Osteocyte (in vitro differentiated cells): ENCODE measurements around the gene EVC2. TPM values are rescaled to one million over a fixed set of nuclear protein-coding genes. Genes with fewer than 3 reads are reported as not detected.

Experiments used
- DNase-seq: peaks from one replicate; pipeline ENCODE4 v3.0.0; 2021; ENCODE audit warnings: mixed read lengths; ENCODE audit not compliant: unreplicated experiment; ENCODE audit errors: extremely low spot score
- H3K27ac Mint-ChIP-seq: one replicate; pipeline ENCODE4 v1.8.0; 2021; ENCODE audit warnings: mild to moderate bottlenecking, mixed read lengths; ENCODE audit not compliant: unreplicated experiment
- H3K27me3 Mint-ChIP-seq: one replicate; pipeline ENCODE4 v1.8.0; 2021; ENCODE audit warnings: mixed read lengths; ENCODE audit not compliant: unreplicated experiment
- H3K36me3 Mint-ChIP-seq: one replicate; pipeline ENCODE4 v1.8.0; 2021; ENCODE audit warnings: mixed read lengths; ENCODE audit not compliant: unreplicated experiment
- H3K4me1 Mint-ChIP-seq: one replicate; pipeline ENCODE4 v1.8.0; 2021; ENCODE audit warnings: mixed read lengths; ENCODE audit not compliant: unreplicated experiment
- H3K4me3 Mint-ChIP-seq: one replicate; pipeline ENCODE4 v1.8.0; 2021; ENCODE audit warnings: mild to moderate bottlenecking, moderate library complexity, mixed read lengths; ENCODE audit not compliant: unreplicated experiment
- H3K9me3 Mint-ChIP-seq: one replicate; pipeline ENCODE4 v1.8.0; 2021; ENCODE audit warnings: mixed read lengths; ENCODE audit not compliant: unreplicated experiment
- total RNA-seq: library from RNA; stranded (reverse); gene quantifications from 2 replicates; pipeline ENCODE4 v1.2.1, GENCODE V29; 2021
- TF ChIP-seq, protein P1 (sequence below): fragments of 200-600 bp; sonication (generic); IDR thresholded peaks from 2 replicates; pipeline ENCODE4 v1.5.0; 2021; ENCODE audit warnings: antibody characterized with exemption, mild to moderate bottlenecking, moderate library complexity

EVC2 gene
- total RNA-seq, 1 donor from 2014 or later, result 3.1 TPM

DNA sequence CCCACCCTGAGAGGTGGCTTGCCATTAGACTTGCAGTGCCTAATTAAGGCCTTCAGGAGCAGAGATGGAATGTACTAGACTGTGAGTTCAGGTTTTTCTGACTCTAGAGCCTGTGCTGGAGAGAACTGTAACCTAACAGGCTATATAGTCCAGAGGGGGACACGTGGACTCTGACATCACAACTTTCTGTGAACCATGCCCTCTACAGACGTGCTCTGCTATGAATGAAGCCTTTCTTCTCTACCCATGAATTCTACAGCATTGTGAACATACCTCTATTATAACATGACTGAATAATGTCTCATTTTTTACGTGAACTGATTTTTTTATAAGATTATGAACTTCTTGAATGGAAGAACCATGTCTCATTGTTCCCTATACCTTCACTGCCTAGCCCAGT lies 68.8 kb downstream of the EVC2 start:
- TF ChIP-seq, protein P1, sequence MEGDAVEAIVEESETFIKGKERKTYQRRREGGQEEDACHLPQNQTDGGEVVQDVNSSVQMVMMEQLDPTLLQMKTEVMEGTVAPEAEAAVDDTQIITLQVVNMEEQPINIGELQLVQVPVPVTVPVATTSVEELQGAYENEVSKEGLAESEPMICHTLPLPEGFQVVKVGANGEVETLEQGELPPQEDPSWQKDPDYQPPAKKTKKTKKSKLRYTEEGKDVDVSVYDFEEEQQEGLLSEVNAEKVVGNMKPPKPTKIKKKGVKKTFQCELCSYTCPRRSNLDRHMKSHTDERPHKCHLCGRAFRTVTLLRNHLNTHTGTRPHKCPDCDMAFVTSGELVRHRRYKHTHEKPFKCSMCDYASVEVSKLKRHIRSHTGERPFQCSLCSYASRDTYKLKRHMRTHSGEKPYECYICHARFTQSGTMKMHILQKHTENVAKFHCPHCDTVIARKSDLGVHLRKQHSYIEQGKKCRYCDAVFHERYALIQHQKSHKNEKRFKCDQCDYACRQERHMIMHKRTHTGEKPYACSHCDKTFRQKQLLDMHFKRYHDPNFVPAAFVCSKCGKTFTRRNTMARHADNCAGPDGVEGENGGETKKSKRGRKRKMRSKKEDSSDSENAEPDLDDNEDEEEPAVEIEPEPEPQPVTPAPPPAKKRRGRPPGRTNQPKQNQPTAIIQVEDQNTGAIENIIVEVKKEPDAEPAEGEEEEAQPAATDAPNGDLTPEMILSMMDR, result no peak
- Mint-ChIP-seq H3K27me3 (no peaks in the 10 kb centered on the region), H3K27ac (no peak overlapping the region)

DNA sequence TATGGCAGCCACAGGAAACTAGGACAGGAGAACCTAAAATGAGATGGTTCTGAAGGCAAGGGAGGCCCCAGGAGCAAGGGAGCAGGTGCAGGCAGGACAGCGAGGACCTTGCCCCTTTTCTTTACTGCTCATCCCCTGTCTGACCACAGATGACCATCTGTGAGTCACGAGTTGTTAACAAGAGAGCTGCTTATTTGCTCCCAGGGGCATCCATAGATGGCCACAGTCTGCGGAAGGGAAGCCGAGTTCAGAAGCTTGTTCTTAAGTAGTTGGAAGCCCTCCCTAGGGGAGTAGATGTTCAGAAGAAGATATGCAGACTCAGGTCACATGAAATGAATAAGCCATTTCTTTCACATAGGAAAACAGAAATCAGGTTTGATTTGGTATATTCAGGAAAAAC lies 69.4 kb downstream of the EVC2 start:
- Mint-ChIP-seq H3K27me3 (no peaks in the 10 kb centered on the region), H3K4me1 (peaks cover 30% of the 10 kb centered on the region)
- no peak for DNase-seq

More for the DNA sequence above, 68.8 kb downstream of the EVC2 start:
- DNase-seq, result no peak
- peaks cover 13% of the 10 kb centered on the region for H3K36me3 Mint-ChIP-seq
- peaks cover 29% of the 10 kb centered on the region for H3K4me1 Mint-ChIP-seq
- H3K9me3 Mint-ChIP-seq, result no peaks in the 10 kb centered on the region
- no peak overlapping the region for H3K4me3 Mint-ChIP-seq

DNA sequence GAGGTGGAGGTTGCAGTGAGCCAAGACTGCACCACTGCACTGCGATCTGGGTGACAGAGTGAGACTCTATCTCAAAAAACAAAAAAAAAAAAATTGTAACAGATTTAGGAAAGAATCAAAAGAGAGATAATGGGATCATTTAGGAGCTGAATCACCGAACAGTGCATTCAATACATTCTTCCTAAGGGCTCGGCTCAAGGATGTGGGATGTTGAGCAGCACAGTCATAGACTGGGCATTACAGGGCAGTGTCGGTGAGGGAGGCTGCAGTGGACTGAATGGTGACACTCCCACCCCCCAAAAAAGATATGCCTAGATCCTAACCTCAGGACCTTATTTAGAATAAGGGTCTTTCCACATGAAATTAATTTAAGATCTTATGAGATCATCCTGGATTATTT lies 70.0 kb downstream of the EVC2 start:
- Mint-ChIP-seq H3K27me3 (no peaks in the 10 kb centered on the region), H3K9me3 (no peaks in the 10 kb centered on the region), H3K4me3 (no peak overlapping the region), H3K4me1 (peaks cover 30% of the 10 kb centered on the region), H3K36me3 (peaks cover 13% of the 10 kb centered on the region), H3K27ac (no peak overlapping the region)
- DNase-seq, result no peak
- TF ChIP-seq, protein P1, result no peak

More for the DNA sequence above, 69.4 kb downstream of the EVC2 start:
- Mint-ChIP-seq H3K36me3 (peaks cover 13% of the 10 kb centered on the region), H3K4me3 (no peak overlapping the region), H3K9me3 (no peaks in the 10 kb centered on the region), H3K27ac (no peak overlapping the region)
- TF ChIP-seq, protein P1, result no peak

DNA sequence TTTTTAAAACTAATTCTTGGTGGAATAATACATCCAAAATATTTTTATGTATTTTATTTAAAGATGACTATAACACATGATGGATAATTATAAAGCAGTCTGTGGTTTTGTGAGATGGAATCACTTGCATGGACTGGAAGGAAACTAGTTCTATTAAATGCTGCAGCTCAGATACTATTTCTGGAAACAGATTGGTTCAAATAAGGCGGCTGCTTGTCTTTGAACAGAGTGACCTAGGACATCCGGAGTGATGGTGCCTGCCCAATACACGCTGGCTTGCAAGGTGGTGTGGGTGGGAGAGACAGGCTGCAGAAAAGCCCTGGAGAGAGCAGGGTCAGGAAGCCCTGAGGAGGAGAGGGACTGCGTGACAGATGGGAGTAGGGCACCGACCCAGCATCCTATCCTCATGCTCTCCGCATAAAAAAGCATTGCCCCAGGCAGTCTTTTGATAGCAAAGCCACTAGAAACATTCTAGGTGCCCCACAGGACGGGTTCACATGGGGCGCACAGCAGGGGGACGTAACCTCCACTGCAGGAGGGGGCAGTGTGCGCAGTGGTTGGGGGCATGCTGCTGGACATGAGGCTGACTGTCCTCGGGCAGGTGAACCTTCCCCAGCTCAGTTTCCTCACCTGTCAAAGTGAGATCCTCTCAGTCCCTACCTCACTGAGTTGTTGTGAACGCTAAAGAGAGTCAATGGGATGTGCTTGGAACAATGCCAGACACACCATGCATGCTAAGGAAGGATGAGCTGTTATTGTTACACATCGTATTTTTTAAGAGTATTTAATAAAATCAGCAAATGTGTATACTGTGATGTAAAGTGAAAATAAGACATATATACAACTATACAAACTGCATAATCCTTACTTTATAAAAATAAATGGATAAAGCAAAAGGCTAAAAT lies 71.3 kb downstream of the EVC2 start:
- TF ChIP-seq, protein P1, result no peak
- no peak overlapping the region for H3K27ac Mint-ChIP-seq
- no peaks in the 10 kb centered on the region for H3K9me3 Mint-ChIP-seq

DNA sequence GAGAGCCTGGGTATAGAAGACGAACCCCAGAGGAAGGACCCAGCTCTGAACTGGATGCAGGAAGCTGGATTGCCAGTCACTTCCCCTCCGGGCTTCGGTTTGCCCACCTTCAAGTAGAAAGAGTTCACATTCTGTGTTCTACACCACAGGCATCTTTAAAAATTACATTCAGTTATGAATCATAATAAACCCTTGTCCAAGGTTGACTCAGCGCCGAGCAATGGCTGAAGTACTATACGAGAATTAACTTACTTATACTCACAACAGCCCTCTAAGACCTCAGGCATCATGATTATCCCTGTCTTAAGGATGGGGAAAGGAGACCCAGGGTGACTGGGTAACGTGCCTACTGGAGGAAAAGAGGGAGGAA lies 72.5 kb downstream of the EVC2 start:
- Mint-ChIP-seq H3K4me3 (peak overlapping the region; percentile 33), H3K4me1 (peaks cover 30% of the 10 kb centered on the region), H3K27ac (peak overlapping the region; percentile 91), H3K27me3 (no peaks in the 10 kb centered on the region), H3K9me3 (no peaks in the 10 kb centered on the region), H3K36me3 (peaks cover 13% of the 10 kb centered on the region)
- DNase-seq, result no peak
- TF ChIP-seq, protein P1, result no peak

More for the DNA sequence above, 71.3 kb downstream of the EVC2 start:
- Mint-ChIP-seq H3K36me3 (peaks cover 13% of the 10 kb centered on the region), H3K4me3 (no peak overlapping the region), H3K4me1 (peaks cover 30% of the 10 kb centered on the region), H3K27me3 (no peaks in the 10 kb centered on the region)
- DNase-seq, result no peak
